AML-193 (cell line): ENCODE measurements around the gene FOXQ1.
"Not testable (repeated sequence)": the region's sequence is repeated elsewhere in the genome, so short reads cannot be mapped to it uniquely, and the experiment has no call there.

Experiments
- DNase-seq, 2 experiments: peaks; one replicate each; lab custom pipeline; 2025; lab: John Stamatoyannopoulos, UW

The FOXQ1 gene

DNA sequence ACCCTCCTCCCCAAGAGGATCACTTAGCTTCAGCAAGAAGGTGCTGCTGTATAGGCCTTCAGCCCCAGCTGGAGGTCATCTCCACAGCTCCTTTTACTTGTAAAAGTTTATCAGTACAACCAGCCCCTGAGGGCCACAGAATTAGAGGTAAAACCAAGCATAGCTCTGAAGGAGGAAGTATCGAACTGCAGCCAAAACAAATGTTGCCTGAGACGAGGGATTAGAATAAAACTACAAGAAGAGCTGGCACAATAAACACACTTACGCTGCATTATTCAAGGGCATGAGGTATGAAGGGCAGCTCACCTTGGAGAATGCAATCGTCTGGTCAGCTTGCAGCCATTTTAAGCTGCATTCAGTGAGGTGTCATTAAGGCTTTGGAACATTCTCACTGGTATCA is 21.1 kb upstream of the FOXQ1 start:
- DNase-seq = no peak

GRCh38 chr6:1291381-1291780 is 20.5 kb upstream of the FOXQ1 start:
- no peak for DNase-seq

GRCh38 chr6:1295420-1295819 is 16.5 kb upstream of the FOXQ1 start:
- no peak for DNase-seq

DNA sequence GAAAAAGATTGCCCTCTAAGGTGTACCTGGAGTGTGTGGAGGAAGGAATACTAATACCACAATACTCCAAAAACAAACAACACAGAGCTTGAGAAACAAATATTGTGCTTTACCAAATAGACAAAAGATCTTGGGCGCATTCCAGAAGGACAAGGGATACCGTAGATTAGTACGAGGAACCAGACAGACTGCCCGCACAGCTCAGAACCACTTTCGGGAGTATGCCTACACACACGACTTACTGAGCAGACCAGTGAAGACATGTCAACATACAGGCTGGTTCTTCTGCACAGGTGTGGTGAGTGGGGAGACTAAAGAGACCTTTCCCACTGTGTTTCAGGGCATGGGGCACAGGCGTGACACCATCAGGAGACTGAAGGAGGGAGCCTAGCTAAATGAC is 15.8 kb upstream of the FOXQ1 start:
- DNase-seq = no peak

DNA sequence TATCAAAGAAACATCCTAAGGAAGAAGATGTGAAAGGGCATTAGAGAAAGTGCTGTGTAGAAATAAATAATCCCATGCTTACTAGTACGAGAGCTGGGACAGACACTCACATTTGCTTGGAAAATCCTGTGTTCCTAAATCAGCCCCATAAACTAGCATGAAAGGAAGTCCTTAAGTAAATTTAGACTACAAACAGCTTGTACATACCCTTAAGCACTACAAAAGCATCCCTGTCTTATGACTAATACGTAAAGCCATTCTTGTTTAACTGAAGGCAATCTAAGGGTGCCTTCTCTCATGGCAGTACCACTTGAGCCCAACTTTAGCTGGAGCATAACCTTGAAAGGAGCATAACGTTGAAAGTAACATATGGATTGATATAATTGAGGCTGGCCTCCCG is 15.4 kb upstream of the FOXQ1 start:
- DNase-seq = no peak

DNA sequence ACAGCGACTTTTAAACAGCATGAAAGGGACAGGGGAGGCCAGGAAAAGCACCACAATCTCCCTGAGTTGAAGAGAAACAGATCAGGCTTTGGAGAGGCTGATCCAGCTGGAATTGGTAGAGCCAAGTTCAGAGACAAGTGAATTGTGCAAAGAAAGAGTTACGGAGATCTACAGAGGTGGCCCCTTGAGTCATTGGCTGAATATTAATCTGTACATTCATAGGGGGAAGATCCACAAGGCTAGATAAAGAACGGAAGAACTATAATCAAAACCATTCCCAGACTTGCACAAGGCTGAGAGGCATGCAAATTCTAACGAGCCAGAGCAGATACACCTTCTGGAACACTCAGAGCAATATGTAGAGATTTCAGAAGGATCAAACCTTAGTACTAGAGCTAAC is 14.2 kb upstream of the FOXQ1 start:
- no peak for DNase-seq

GRCh38 chr6:1298768-1299167 is 13.1 kb upstream of the FOXQ1 start:
- DNase-seq = no peak

- DNase-seq = no peak
These were observed 5.8 kb upstream of the FOXQ1 start for GRCh38 chr6:1306133-1306532.

- no peak for DNase-seq
These were observed 2.5 kb upstream of the FOXQ1 start for GRCh38 chr6:1309366-1309765.

- no peak for DNase-seq
These were observed 1.1 kb upstream of the FOXQ1 start for GRCh38 chr6:1310628-1311399.

DNA sequence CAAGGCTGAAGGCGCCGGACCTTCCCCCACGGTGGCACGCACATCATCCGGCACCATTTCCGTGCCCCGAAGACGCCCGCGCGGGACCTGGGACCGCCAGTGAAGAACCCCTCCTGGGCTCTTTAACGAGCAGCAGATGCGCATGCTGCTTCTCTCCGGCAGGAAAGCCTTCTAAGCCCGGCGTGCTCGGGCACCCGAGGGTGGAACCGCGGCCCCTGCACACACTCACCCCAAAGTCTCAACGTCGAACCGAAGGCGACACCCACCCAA is 240 bp downstream of the FOXQ1 start:
- DNase-seq = no peak

GRCh38 chr6:1312473-1313367 is 822 bp downstream of the FOXQ1 start:
- no peak for DNase-seq

DNA sequence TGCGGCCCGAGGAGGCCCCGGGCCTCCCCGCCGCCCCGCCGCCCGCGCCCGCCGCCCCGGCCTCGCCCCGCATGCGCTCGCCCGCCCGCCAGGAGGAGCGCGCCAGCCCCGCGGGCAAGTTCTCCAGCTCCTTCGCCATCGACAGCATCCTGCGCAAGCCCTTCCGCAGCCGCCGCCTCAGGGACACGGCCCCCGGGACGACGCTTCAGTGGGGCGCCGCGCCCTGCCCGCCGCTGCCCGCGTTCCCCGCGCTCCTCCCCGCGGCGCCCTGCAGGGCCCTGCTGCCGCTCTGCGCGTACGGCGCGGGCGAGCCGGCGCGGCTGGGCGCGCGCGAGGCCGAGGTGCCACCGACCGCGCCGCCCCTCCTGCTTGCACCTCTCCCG is 1.5 kb downstream of the FOXQ1 start:
- no peak for DNase-seq

DNA sequence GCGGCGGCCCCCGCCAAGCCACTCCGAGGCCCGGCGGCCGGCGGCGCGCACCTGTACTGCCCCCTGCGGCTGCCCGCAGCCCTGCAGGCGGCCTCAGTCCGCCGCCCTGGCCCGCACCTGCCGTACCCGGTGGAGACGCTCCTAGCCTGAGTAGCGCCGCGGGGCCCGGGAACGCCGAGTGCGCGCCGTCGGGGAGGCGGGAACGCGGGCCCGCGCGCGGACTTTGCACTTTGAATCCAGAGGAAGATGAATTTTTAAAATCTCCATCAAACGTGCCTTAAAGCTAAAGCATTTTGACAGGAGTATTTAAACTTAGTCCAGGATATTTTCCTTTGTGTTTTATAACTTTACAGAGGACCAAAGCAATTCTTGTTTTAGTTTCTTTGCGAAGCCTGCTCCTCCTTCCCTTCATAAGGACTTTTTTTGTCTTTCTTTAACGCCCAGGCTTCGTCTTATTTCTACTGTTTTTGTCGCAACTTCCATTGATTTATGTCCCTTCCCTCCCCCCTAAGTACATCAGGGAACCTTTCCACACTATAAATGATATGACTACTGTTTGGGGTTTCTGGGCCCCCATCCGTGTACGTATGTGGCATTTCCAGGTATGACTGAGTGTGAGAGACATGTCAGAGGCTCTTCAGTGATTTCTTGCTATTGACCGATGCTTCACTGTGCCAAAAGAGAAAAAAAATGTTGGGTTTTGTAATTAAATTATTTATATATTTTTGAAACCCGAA is 2.0 kb downstream of the FOXQ1 start:
- DNase-seq = no peak

DNA sequence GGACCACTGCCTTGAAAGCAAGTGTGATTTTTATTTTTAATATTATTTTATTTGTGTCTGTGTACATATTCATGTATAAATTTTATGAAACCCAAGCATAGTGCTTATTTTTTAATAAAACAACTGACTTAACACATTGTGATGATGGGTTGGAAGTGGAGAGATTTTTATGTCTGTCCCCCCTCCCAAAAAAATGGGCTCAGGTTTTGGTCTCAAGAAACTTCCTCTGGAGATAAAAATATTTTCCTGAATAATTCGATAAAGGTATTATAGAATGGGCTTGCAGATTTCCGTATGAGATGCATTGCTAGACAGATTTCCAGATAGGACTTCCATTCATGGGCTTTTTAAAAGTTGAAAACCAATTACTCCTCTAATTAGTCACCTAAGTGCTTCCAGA is 2.7 kb downstream of the FOXQ1 start:
- DNase-seq = no peak

- no peak for DNase-seq
These were observed 3.3 kb downstream of the FOXQ1 start for GRCh38 chr6:1315201-1315559.

DNA sequence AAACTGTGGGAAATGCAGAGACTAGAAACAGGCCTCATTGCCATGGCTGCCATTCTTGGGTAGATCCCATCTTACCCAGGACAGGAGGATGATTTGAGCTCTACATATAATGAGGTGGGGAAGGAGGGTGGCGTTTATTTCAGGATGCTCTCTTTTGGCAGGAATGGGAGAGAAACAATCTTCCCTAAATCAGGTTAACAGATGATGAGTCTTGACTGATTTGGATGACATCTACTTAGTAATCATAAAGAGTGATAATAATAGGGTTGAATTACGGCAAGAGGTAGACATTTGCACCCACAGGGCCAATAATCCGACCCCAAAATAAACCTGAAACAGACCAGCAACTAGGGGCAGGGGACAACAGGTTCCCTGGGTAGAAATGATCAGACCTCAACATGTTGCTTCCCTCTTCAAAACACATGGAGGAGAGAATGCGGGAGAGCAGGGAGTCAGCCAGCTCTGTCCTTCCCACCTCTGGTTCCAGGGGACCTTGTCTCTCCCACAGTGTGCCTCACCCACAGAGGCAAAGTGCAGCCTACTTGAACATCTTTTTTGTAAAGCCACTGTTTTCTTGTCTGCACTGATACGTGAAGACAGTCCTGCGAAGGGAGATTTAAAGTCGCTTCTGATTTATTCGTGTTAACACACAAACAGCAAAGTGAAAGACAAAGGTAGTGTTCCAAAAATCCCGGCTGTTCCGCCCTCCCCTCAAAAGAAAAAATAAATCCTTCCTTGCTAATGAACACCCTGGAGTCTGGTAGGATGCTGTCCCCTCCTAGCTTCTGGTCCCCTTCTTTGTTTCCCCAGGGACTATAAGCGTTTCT is 3.9 kb downstream of the FOXQ1 start:
- no peak for DNase-seq

- DNase-seq = no peak
These were observed 4.6 kb downstream of the FOXQ1 start for GRCh38 chr6:1316489-1316971.

GRCh38 chr6:1317302-1317815 is 5.5 kb downstream of the FOXQ1 start:
- DNase-seq = no peak

GRCh38 chr6:1318036-1318435 is 6.1 kb downstream of the FOXQ1 start:
- no peak for DNase-seq

- DNase-seq = not testable (repeated sequence)
These were observed 6.7 kb downstream of the FOXQ1 start for GRCh38 chr6:1318584-1318983.

GRCh38 chr6:1321738-1322137 is 9.8 kb downstream of the FOXQ1 start:
- peak; percentile 84 to 92 for DNase-seq
